ENCODE results near the gene VEZT.
A peak's percentile ranks its signal among the peaks of the same experiment; 100 is the strongest.
"Not testable (repeated sequence)": the region's sequence is repeated elsewhere in the genome, so short reads cannot be mapped to it uniquely, and the experiment has no call there.

Gene VEZT

DNA sequence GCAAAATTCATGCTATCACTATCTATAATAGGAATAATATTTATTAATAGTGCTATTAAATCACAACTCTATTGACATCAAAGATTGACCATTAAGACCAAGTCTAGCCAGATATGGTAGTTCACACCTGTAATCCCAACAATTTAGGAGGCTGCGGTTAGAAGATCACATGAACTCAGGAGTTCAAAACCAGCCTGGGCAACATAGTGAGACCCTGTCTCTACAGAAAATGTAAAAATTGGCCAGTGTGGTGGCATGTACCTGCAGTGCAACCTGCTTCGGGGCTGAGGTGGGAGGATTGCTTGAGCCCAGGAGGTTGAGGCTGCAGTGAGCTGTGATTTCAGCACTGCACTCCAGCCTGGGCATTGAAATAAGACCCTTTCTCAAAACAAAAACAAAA, 11.0 kb downstream of the VEZT start:
- no peak overlapping the region for H3K27ac Mint-ChIP-seq
- DNase-seq (no peak), ATAC-seq (no peak)
- no peaks in the 10 kb centered on the region for H3K27me3 Mint-ChIP-seq
- H3K4me1 Mint-ChIP-seq, result peaks cover 25% of the 10 kb centered on the region
- H3K9me3 Mint-ChIP-seq, result no peaks in the 10 kb centered on the region
- no peak overlapping the region for H3K4me3 Mint-ChIP-seq

DNA sequence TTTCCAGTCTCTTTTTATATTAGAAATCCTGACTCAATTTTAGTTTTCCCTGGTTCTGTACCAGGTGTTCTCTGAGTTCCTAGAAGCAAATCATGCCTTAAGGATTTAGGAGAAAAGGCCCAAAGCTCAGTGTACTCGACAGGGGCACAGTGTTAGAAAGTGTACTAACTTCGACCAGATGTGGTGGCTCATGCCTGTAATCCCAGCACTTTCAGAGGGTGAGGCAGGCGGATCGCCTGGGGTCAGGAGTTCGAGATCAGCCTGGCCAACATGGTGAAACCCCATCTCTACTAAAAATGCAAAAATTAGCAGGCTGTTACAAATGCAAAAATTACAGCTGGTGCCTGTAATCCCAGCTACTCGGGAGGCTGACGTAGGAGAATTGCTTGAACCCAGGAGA, 12.0 kb downstream of the VEZT start:
- Mint-ChIP-seq H3K27me3 (no peaks in the 10 kb centered on the region), H3K4me3 (no peak overlapping the region), H3K9me3 (no peaks in the 10 kb centered on the region), H3K27ac (no peak overlapping the region), H3K4me1 (peaks cover 15% of the 10 kb centered on the region)
- DNase-seq (no peak), ATAC-seq (no peak)

DNA sequence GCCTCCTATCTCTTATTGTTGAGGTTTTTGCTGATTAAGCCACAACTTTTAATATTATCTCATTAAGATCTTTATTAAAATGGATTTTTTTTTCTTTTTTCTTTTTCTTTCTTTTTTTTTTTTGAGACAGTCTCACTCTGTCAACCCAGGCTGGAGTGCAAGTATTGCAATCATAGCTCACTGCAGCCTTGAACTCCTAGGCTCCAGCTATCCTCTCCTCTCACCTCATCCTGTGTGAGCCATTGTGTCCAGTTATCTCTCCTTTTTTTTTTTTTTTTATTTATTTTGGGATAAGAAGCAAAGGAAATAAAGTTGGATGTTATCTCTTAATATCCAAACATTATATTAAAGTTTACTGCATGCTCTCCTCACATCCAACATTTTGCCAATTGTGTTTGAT, 12.7 kb downstream of the VEZT start:
- no peak overlapping the region for H3K4me3 Mint-ChIP-seq
- no peaks in the 10 kb centered on the region for H3K9me3 Mint-ChIP-seq
- no peak overlapping the region for H3K27ac Mint-ChIP-seq
- no peaks in the 10 kb centered on the region for H3K27me3 Mint-ChIP-seq
- peaks cover 10% of the 10 kb centered on the region for H3K4me1 Mint-ChIP-seq
- no peak for ATAC-seq
- no peak for DNase-seq

GRCh38 chr12:95231190-95231589, 13.6 kb downstream of the VEZT start:
- no peaks in the 10 kb centered on the region for H3K9me3 Mint-ChIP-seq
- no peak overlapping the region for H3K4me3 Mint-ChIP-seq
- H3K27me3 Mint-ChIP-seq, result no peaks in the 10 kb centered on the region
- DNase-seq (no peak), ATAC-seq (no peak)
- H3K27ac Mint-ChIP-seq, result no peak overlapping the region
- H3K4me1 Mint-ChIP-seq, result peaks cover 10% of the 10 kb centered on the region

GRCh38 chr12:95234187-95234586, 16.6 kb downstream of the VEZT start:
- not testable (repeated sequence) for ATAC-seq, H3K9me3 Mint-ChIP-seq, H3K4me3 Mint-ChIP-seq, H3K27ac Mint-ChIP-seq, DNase-seq, H3K27me3 Mint-ChIP-seq
- peaks cover 21% of the 10 kb centered on the region for H3K4me1 Mint-ChIP-seq

DNA sequence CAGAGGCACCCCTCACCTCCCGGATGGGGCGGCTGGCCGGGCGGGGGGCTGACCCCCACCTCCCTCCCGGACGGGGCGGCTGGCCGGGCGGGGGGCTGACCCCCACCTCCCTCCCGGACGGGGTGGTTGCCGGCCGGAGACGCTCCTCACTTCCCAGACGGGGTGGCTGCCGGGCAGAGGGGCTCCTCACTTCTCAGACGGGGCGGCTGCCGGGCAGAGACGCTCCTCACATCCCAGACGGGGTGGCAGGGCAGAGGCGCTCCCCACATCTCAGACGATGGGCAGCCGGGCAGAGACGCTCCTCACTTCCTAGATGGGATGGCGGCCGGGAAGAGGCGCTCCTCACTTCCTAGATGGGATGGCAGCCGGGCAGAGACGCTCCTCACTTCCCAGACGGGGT, 18.0 kb downstream of the VEZT start:
- H3K4me3 Mint-ChIP-seq, DNase-seq, H3K27me3 Mint-ChIP-seq, H3K27ac Mint-ChIP-seq, H3K9me3 Mint-ChIP-seq, ATAC-seq: not testable (repeated sequence)
- peaks cover 27% of the 10 kb centered on the region for H3K4me1 Mint-ChIP-seq

DNA sequence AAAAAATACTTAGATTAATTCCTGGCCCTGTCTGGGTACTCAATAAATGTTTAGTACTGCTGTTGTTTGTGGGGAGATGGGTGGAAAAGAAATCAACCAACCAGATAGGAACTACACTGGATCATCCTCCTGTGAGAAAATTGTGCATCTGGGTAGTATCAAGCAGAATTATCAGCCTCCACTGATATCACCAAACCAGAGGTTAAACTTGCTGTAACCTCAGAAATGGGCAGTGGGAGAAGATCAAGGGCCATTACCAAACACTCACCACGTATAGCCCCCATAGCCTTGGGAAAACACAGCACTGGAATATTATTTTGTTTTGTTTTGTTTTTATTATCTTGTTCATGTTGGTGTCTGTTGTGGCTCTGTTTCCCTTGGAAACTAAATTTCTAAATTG, 19.7 kb downstream of the VEZT start:
- Mint-ChIP-seq H3K27me3 (no peaks in the 10 kb centered on the region), H3K4me3 (no peak overlapping the region), H3K27ac (no peak overlapping the region), H3K9me3 (no peaks in the 10 kb centered on the region), H3K4me1 (peaks cover 20% of the 10 kb centered on the region)
- ATAC-seq (no peak), DNase-seq (no peak)

- Mint-ChIP-seq H3K27me3 (no peaks in the 10 kb centered on the region), H3K4me1 (peaks cover 20% of the 10 kb centered on the region), H3K27ac (no peak overlapping the region), H3K4me3 (no peak overlapping the region), H3K9me3 (no peaks in the 10 kb centered on the region)
- DNase-seq (no peak), ATAC-seq (no peak)
Measured at GRCh38 chr12:95238150-95238549, 20.5 kb downstream of the VEZT start.

GRCh38 chr12:95239216-95239615, 21.6 kb downstream of the VEZT start:
- Mint-ChIP-seq H3K27ac (peak overlapping the region in 1 of 2 donors; percentile 27), H3K4me3 (no peak overlapping the region), H3K4me1 (peaks cover 20% of the 10 kb centered on the region), H3K9me3 (no peaks in the 10 kb centered on the region), H3K27me3 (no peaks in the 10 kb centered on the region)
- ATAC-seq (no peak), DNase-seq (no peak)

DNA sequence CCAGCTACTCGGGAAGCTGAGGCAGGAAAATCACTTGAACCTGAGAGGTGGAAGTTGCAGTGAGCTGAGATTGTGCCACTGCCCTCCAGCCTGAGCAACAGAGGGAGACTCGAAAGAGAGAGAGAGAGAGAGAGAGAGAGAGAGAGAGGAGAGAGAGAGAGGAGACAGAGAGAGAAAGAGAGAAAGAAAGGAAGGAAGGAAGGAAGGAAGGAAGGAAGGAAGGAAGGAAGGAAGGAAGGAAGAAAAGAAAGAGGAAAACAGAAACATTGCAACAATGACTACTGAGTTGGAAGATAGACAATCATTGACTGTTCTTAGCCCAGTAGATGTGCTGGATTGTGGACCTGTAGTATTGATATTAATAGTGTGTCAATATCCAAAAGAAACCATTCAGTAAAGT, 22.2 kb downstream of the VEZT start:
- ATAC-seq, DNase-seq, H3K4me3 Mint-ChIP-seq, H3K27ac Mint-ChIP-seq, H3K27me3 Mint-ChIP-seq, H3K9me3 Mint-ChIP-seq: not testable (repeated sequence)
- H3K4me1 Mint-ChIP-seq, result peaks cover 20% of the 10 kb centered on the region

DNA sequence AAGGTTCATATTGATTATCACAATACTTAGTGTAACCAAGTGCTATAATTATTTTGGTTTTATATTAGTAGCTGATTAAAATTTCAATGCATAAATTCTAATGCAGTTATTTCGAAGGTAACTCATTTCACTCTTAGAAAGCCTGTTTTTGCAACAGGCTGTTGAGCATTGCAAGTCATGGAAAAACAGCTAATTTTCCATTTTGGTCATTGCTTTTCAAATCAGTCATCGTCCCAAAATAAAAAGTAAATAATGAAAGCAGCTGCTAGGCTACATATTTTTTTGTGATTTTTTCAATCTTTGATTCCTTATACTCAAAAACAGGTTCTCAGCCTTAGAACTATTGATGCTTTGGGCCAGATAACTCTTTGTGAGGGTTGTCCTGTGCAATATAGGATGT, 22.9 kb downstream of the VEZT start:
- DNase-seq, result no peak
- Mint-ChIP-seq H3K4me1 (peaks cover 23% of the 10 kb centered on the region), H3K4me3 (no peak overlapping the region), H3K9me3 (no peaks in the 10 kb centered on the region), H3K27ac (no peak overlapping the region), H3K27me3 (no peaks in the 10 kb centered on the region)
- no peak for ATAC-seq

GRCh38 chr12:95241138-95241537, 23.5 kb downstream of the VEZT start:
- not testable (repeated sequence) for ATAC-seq, H3K4me3 Mint-ChIP-seq, H3K27me3 Mint-ChIP-seq, H3K27ac Mint-ChIP-seq, H3K9me3 Mint-ChIP-seq, DNase-seq
- H3K4me1 Mint-ChIP-seq, result peaks cover 29% of the 10 kb centered on the region

DNA sequence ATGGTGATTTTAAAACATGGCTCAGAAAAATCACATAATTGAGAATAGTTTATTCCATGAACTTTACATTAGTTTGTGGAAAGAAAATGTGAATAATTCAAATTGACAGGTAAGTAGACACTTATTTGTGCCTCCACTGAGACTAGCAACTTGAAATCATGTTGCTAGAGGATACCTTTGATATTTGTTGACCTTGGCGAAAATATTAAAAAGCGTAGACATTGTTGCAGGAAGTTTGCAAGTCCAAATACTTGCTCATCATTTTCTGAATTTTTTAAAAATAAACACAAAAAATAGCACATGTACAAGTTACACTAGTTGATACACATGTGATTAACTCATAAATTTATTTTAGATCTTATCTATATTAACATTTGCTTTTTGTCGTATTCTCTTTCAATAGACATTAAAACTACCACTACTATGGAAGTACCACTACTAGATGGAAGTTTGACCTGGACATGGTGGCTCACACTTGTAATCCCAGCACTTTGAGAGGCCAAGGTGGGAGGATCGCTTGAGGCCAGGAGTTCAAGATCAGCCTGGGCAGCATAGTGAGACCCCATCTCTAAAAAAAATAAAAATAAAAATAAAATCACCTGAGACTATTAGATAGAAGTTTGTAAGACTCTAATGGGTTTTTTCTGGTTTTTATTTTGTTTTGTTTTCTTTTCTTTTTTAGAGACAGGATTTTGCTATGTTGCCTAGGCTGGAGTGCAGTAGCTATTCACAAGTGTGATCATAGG, 24.3 kb downstream of the VEZT start:
- Mint-ChIP-seq H3K4me3 (no peak overlapping the region), H3K27me3 (no peaks in the 10 kb centered on the region), H3K27ac (no peak overlapping the region), H3K9me3 (no peaks in the 10 kb centered on the region), H3K4me1 (peaks cover 32% of the 10 kb centered on the region)
- ATAC-seq, result no peak
- no peak for DNase-seq

GRCh38 chr12:95243497-95244183, 26.0 kb downstream of the VEZT start:
- Mint-ChIP-seq H3K4me1 (peaks cover 28% of the 10 kb centered on the region), H3K4me3 (no peak overlapping the region), H3K9me3 (no peaks in the 10 kb centered on the region), H3K27ac (no peak overlapping the region), H3K27me3 (no peaks in the 10 kb centered on the region)
- ATAC-seq, result no peak
- no peak for DNase-seq

DNA sequence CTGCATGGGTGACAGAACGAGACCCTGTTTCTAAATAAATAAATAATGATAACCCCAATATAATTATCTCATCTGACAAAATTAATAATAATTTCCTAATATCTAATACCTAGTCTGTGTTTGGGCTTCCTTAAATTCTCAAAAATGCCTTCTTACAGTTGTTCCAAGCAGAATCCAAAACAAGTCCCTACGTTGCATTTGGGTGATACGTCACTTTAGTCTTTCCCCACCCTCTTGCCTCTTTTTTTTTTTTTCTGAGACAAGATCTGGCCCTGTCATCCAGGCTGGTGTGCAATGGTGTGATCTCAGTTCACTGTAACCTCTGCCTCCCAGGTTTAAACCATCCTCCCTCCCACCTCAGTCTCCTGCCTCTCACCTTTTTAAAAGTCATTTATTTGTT, 26.7 kb downstream of the VEZT start:
- no peak for ATAC-seq
- Mint-ChIP-seq H3K4me1 (peaks cover 27% of the 10 kb centered on the region), H3K9me3 (no peaks in the 10 kb centered on the region), H3K27me3 (no peaks in the 10 kb centered on the region), H3K4me3 (no peak overlapping the region), H3K27ac (no peak overlapping the region)
- no peak for DNase-seq

- DNase-seq (no peak), ATAC-seq (no peak)
- H3K27me3 Mint-ChIP-seq, result no peaks in the 10 kb centered on the region
- no peak overlapping the region for H3K27ac Mint-ChIP-seq
- H3K9me3 Mint-ChIP-seq, result no peaks in the 10 kb centered on the region
- H3K4me1 Mint-ChIP-seq, result peaks cover 19% of the 10 kb centered on the region
- no peak overlapping the region for H3K4me3 Mint-ChIP-seq
Measured at GRCh38 chr12:95248095-95248494, 30.5 kb downstream of the VEZT start.
